Measurements from ENCODE around the gene NXPH4. TPM values are rescaled to one million over a fixed set of nuclear protein-coding genes. Genes with fewer than 3 reads are reported as not detected.
A peak's percentile ranks its signal among the peaks of the same experiment; 100 is the strongest.

NXPH4 gene
- total RNA-seq, 3 donors from 2014 or later = 0.25 TPM; not detected in 2

GRCh38 chr12:57239587-57240065 is 23.0 kb downstream of the NXPH4 start:
- intact Hi-C loops (cut with DNase I, micrococcal nuclease) = no loop called here
- peaks cover 56% of the 10 kb centered on the region for H3K4me1 ChIP-seq (ENCODE audit: low read depth)
- no peaks in the 10 kb centered on the region for H3K9me3 ChIP-seq
- ATAC-seq = no peak
- no peak for TF ChIP-seq CTCF (IDR thresholded peaks at IDR 0.05)
- no peak for DNase-seq
- no peaks in the 10 kb centered on the region for H3K36me3 ChIP-seq (ENCODE audit: low read depth)
- no peak overlapping the region for H3K4me3 ChIP-seq

GRCh38 chr12:57240066-57240921 is 23.7 kb downstream of the NXPH4 start:
- no peaks in the 10 kb centered on the region for H3K36me3 ChIP-seq (ENCODE audit: low read depth)
- TF ChIP-seq CTCF (IDR thresholded peaks at IDR 0.05) = no peak
- DNase-seq (peak; percentile 63 to 83 (median 71)), ATAC-seq (peak; percentile 53)
- intact Hi-C loops (cut with DNase I, micrococcal nuclease) = no loop called here
- no peak overlapping the region for H3K4me3 ChIP-seq
- peaks cover 56% of the 10 kb centered on the region for H3K4me1 ChIP-seq (ENCODE audit: low read depth)
- H3K9me3 ChIP-seq = no peaks in the 10 kb centered on the region

- Histone ChIP-seq H3K4me3 (no peak overlapping the region), H3K36me3 (ENCODE audit: low read depth) (no peaks in the 10 kb centered on the region), H3K4me1 (ENCODE audit: low read depth) (peaks cover 56% of the 10 kb centered on the region), H3K9me3 (no peaks in the 10 kb centered on the region)
- DNase-seq (peak in 1 of 3 donors; percentile 54), ATAC-seq (no peak)
- intact Hi-C loops (cut with DNase I, micrococcal nuclease) = no loop called here
- no peak for TF ChIP-seq CTCF (IDR thresholded peaks at IDR 0.05)
These were observed 24.4 kb downstream of the NXPH4 start for GRCh38 chr12:57240926-57241401.

- H3K9me3 ChIP-seq = no peaks in the 10 kb centered on the region
- ATAC-seq = no peak
- peak in 2 of 3 donors; percentile 30 to 63 for DNase-seq
- no peaks in the 10 kb centered on the region for H3K36me3 ChIP-seq (ENCODE audit: low read depth)
- TF ChIP-seq CTCF (IDR thresholded peaks at IDR 0.05) = no peak
- intact Hi-C loops (cut with DNase I, micrococcal nuclease) = no loop called here
- no peak overlapping the region for H3K4me3 ChIP-seq
- H3K4me1 ChIP-seq (ENCODE audit: low read depth) = peaks cover 56% of the 10 kb centered on the region
These were observed 25.1 kb downstream of the NXPH4 start for GRCh38 chr12:57241402-57242310.

GRCh38 chr12:57242329-57242690 is 25.7 kb downstream of the NXPH4 start:
- intact Hi-C loops (cut with DNase I, micrococcal nuclease) = no loop called here
- TF ChIP-seq CTCF (IDR thresholded peaks at IDR 0.05) = no peak
- Histone ChIP-seq H3K36me3 (ENCODE audit: low read depth) (no peaks in the 10 kb centered on the region), H3K9me3 (no peaks in the 10 kb centered on the region), H3K4me3 (no peak overlapping the region), H3K4me1 (ENCODE audit: low read depth) (peaks cover 53% of the 10 kb centered on the region)
- DNase-seq (peak in 2 of 3 donors; percentile 69 to 71), ATAC-seq (peak; percentile 5)

All from mucosa of descending colon (tissue), 3 donors.